ENCODE data around the gene ACTL7B.

GRCh38 chr9:108823829-108824228, 32.0 kb downstream of the ACTL7B start:
- TF ChIP-seq, protein P1, sequence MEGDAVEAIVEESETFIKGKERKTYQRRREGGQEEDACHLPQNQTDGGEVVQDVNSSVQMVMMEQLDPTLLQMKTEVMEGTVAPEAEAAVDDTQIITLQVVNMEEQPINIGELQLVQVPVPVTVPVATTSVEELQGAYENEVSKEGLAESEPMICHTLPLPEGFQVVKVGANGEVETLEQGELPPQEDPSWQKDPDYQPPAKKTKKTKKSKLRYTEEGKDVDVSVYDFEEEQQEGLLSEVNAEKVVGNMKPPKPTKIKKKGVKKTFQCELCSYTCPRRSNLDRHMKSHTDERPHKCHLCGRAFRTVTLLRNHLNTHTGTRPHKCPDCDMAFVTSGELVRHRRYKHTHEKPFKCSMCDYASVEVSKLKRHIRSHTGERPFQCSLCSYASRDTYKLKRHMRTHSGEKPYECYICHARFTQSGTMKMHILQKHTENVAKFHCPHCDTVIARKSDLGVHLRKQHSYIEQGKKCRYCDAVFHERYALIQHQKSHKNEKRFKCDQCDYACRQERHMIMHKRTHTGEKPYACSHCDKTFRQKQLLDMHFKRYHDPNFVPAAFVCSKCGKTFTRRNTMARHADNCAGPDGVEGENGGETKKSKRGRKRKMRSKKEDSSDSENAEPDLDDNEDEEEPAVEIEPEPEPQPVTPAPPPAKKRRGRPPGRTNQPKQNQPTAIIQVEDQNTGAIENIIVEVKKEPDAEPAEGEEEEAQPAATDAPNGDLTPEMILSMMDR (IDR thresholded peaks at IDR 0.05; ENCODE audit: low read depth, low read length, poor library complexity, severe bottlenecking) = no peak
- no peak for TF ChIP-seq EZH2phosphoT487 (IDR thresholded peaks at IDR 0.05; ENCODE audit: borderline replicate concordance, low read length)
